GM15510 (cell line): ENCODE measurements around the gene AP3B1.

Source experiments
- POLR2A ChIP-seq: IDR thresholded peaks from 3 replicates; pipeline ENCODE4 v1.6.1; 2011; ENCODE audit warnings: borderline replicate concordance; ENCODE audit not compliant: insufficient read length; ENCODE audit errors: extremely low read depth

AP3B1 gene

GRCh38 chr5:78294248-78295034 lies at the start of gene AP3B1:
Gene AP3B1 (minus strand): TSS chr5:78294698. CDS start chr5:78294579, 119 bp downstream.
- TF ChIP-seq POLR2A: peak; percentile 94

DNA sequence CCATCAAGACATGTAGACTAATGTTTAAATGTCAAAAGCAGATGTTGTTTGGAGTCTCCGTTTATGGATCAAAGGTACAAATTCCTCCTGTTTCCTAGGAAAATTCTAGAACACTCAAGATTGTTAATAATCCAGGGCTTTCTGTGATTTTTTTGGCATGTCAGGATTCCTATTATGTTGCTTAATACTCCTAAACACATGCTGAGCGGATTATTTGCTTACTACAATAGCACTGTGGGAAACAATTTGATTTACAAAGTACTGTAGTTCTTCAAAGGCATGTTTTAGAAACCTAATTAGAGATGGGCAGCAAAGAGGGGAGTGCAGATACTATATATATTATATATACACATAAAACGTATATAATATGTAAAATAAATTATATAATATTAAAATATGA lies 46.9 kb upstream of the AP3B1 start:
- no peak for TF ChIP-seq POLR2A

DNA sequence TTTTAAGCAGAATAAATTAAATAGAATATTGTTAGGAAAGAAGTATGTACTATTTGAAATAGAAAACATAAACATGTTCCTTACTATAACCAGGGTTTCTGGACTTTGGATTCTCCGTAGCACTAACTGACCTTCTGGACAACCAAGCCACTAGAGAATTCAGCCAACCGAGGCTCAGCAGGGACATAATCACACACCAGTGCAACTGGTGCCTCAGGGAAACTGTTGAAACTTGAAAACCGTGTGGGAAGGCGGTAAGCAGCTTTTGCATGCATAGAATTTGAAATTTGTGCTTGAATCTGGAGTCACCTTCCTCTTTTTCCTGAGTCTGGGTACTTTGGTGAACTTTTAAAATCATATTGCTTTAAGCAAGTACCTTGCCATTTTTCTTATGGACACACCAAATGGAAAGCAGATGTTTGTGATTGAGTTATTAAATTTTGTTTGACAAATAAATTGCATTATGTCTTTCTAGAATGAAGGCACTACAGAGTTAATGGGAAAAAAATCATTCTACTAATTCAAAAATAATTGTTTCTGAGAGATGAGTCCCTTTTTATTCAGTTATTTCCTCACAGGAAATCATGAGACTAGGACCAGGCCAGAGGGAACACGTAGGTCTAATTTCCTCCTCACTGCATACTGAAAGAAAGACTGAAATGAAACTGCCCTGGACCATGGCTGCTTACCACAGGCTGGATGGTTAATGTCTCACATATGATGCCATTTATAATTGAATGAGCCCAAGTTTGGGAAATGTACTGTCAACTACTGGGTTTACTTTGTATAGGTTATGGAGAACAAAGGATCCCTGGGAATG lies 45.3 kb upstream of the AP3B1 start:
- TF ChIP-seq POLR2A: no peak

DNA sequence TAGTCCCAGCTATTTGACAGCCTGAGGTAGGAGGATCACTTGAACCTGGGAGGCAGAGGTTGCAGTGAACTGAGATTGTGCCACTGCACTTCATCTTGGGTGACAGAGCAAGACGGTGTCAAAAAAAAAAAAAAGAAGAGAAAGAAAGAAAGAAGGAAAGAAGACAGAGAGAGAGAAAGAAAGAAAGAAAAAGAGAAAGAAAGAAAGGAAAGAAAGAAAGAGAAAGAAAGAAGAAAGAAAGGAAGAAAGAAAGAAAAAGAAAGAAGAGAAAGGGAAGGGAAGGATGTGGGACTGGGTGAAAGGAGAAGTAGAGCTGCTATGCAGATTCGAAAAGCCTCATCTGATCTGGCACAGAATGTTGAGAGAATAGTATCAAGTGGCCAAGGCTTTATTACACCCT lies 42.2 kb upstream of the AP3B1 start:
- TF ChIP-seq POLR2A: no peak

- no peak for TF ChIP-seq POLR2A
Observed at GRCh38 chr5:78335976-78336375, 41.5 kb upstream of the AP3B1 start.

DNA sequence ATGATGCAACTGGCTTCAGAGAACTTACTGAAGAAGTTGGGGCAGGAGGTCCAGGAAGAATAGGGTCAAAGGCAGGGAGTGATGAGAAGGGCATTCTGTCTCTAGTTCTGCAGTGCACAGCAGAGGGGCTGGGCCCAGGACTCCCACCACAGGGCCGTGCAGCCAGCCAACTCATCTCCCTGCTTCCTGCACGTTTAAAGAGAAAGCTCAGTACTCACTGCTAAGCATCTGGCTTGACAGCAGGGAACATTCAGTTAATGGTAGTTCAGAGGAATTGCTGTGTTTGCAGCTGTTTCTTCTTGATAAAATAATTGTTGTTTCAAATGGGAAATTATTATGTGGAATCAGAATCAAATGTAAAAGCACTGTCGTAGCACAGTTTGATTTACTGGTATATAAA lies 40.3 kb upstream of the AP3B1 start:
- TF ChIP-seq POLR2A: no peak

DNA sequence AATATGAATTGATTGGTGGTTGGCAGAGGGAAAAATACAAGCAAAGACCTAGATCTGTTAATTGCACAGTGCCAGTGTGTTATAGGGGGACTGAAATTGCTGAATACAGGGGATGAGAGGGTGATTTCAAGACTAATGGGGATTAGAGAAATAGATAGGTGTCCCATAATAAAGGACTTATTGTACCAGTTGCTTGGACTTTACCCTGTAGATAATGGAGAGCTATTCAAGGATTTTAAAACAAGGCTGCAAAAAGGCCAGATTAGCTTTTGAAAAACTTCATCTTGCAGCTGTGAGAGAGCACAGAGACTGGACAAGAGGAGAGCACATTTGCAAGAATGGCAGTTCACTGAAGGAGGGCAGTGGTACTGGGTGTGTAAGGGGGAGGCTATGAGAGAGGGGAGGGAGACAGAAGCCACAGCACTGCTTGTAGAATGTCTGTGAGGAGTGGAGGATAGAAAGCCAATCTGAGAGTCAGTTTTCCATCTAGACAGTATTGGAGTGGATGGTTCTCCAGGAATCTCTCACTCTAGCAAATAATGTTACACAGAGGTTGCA lies 37.1 kb upstream of the AP3B1 start:
- TF ChIP-seq POLR2A: no peak

- TF ChIP-seq POLR2A: no peak
Observed at GRCh38 chr5:78328585-78329173, 34.2 kb upstream of the AP3B1 start.

- no peak for TF ChIP-seq POLR2A
Observed at GRCh38 chr5:78327761-78328510, 33.4 kb upstream of the AP3B1 start.

- no peak for TF ChIP-seq POLR2A
Observed at GRCh38 chr5:78326930-78327329, 32.4 kb upstream of the AP3B1 start.

- no peak for TF ChIP-seq POLR2A
Observed at GRCh38 chr5:78323241-78323640, 28.7 kb upstream of the AP3B1 start.

DNA sequence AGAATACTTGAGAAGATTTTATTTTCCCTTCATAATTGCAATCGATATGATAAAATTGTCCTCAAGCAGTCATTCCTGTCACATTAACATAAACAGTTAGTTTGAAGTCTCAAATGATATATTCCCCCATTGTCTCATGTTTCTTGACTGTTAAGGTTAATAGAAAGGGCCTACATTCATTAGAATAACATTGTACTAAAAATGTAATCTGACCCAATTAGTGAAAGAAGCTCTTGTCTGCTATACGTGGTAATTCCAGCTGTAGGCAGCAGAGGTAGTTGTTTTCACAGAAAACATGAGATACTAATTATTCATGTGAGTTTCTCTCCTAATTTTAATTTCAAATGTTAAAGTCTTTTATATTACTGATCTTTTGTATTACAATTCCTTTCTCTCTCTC lies 25.9 kb upstream of the AP3B1 start:
- TF ChIP-seq POLR2A: no peak

GRCh38 chr5:78318337-78318736 lies 23.8 kb upstream of the AP3B1 start:
- no peak for TF ChIP-seq POLR2A

DNA sequence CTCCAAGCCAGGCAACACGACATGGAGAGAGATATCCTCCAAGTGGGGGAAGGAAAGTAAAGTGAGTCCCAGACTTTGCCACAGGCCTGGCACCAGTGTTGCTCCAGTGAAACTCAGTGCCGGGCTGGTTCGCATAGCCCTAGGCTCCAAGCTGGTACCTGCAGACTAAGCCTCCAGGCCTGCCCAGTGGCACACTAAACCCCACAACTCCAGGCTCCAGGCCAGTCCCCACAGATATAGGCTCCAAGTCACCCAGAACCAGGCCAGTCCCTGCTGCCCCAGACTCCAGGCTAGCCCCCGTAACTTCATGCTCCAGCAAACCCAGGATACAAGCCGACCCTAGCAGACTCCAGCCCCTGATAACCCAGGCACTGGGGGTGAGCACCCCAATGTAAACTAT lies 23.0 kb upstream of the AP3B1 start:
- TF ChIP-seq POLR2A: no peak
